HepG2 (cell line): Measurements from ENCODE around the gene EEF1AKMT3. TPM values are rescaled to one million over a fixed set of nuclear protein-coding genes. Genes with fewer than 3 reads are reported as not detected.
A peak's percentile ranks its signal among the peaks of the same experiment; 100 is the strongest.

Experiments used
- ATF6 ChIP-seq: sonication (generic); formaldehyde crosslinking; conservative IDR thresholded peaks from 2 replicates; pipeline ENCODE4 v1.4.0; 2020; ENCODE audit warnings: missing genetic modification reagents
- CBFB ChIP-seq: sonication (generic); formaldehyde crosslinking; IDR thresholded peaks from 2 replicates; pipeline ENCODE4 v1.4.0; 2020; ENCODE audit warnings: missing genetic modification reagents
- CREBL2 ChIP-seq: sonication (generic); formaldehyde crosslinking; IDR thresholded peaks from 2 replicates; pipeline ENCODE4 v1.8.1; 2023; ENCODE audit warnings: missing genetic modification reagents, mild to moderate bottlenecking, borderline replicate concordance
- CSRNP2 ChIP-seq: sonication (generic); formaldehyde crosslinking; conservative IDR thresholded peaks from 2 replicates; pipeline ENCODE4 v1.8.0; 2022; ENCODE audit warnings: low read depth, missing genetic modification reagents
- FOXC1 ChIP-seq: sonication (generic); formaldehyde crosslinking; IDR thresholded peaks from 2 replicates; pipeline ENCODE4 v1.8.0; 2022; ENCODE audit warnings: mild to moderate bottlenecking, missing genetic modification reagents, borderline replicate concordance
- IKZF4 ChIP-seq: sonication (generic); formaldehyde crosslinking; IDR thresholded peaks from 2 replicates; pipeline ENCODE4 v1.5.1; 2020; ENCODE audit warnings: borderline replicate concordance, mild to moderate bottlenecking, low read depth, missing genetic modification reagents; ENCODE audit errors: not compliant biosample characterization
- LRRFIP1 ChIP-seq: sonication (generic); formaldehyde crosslinking; conservative IDR thresholded peaks from 2 replicates; pipeline ENCODE4 v1.4.0; 2020; ENCODE audit warnings: missing genetic modification reagents
- MAZ ChIP-seq, 2 experiments: sonication (generic) in 1 of 2; formaldehyde crosslinking in 1 of 2; IDR thresholded peaks; 2 replicates each; pipeline versions ENCODE4 v1.5.0 to v1.6.1; 2012 to 2020; ENCODE audit warnings: low read depth in 2 of 2, mild to moderate bottlenecking in 2 of 2, borderline replicate concordance in 1 of 2, improper control_type of control experiment in 1 of 2, low read length in 1 of 2, missing genetic modification reagents in 1 of 2, moderate library complexity in 1 of 2
- MXD1 ChIP-seq: sonication (generic); formaldehyde crosslinking; IDR thresholded peaks from 2 replicates; pipeline ENCODE4 v1.4.0; 2020; ENCODE audit warnings: mild to moderate bottlenecking, missing genetic modification reagents
- RBFOX2 ChIP-seq: fragments of 200-400 bp; formaldehyde crosslinking; IDR thresholded peaks from 2 replicates; pipeline ENCODE4 v1.6.1; 2017; ENCODE audit warnings: low read depth, mild to moderate bottlenecking, low read length
- REPIN1 ChIP-seq: sonication (generic); formaldehyde crosslinking; IDR thresholded peaks from 2 replicates; pipeline ENCODE4 v1.8.0; 2022; ENCODE audit warnings: missing genetic modification reagents, low read depth, mild to moderate bottlenecking, borderline replicate concordance
- SMYD3 ChIP-seq: sonication (generic); formaldehyde crosslinking; IDR thresholded peaks from 2 replicates; pipeline ENCODE4 v1.8.1; 2023; ENCODE audit warnings: mild to moderate bottlenecking, missing genetic modification reagents
- THAP11 ChIP-seq: IDR thresholded peaks from 2 replicates; pipeline ENCODE4 v1.6.1; 2016; ENCODE audit warnings: missing biosample characterization, missing genetic modification reagents
- U2AF2 ChIP-seq: fragments of 200-400 bp; formaldehyde crosslinking; IDR thresholded peaks from 2 replicates; pipeline ENCODE4 v1.6.1; 2017; ENCODE audit warnings: low read depth, mild to moderate bottlenecking, low read length
- XBP1 ChIP-seq: sonication (generic); formaldehyde crosslinking; IDR thresholded peaks from 2 replicates; pipeline ENCODE4 v1.5.0; 2020; ENCODE audit warnings: missing genetic modification reagents
- ZBTB42 ChIP-seq: sonication (generic); formaldehyde crosslinking; IDR thresholded peaks from 2 replicates; pipeline ENCODE4 v1.5.0; 2020; ENCODE audit warnings: mild to moderate bottlenecking, missing genetic modification reagents
- ZFAT ChIP-seq: sonication (generic); formaldehyde crosslinking; conservative IDR thresholded peaks from 2 replicates; pipeline ENCODE4 v1.8.1; 2023; ENCODE audit warnings: missing genetic modification reagents, inconsistent platforms
- ZNF264 ChIP-seq: sonication (generic); formaldehyde crosslinking; IDR thresholded peaks from 2 replicates; pipeline ENCODE4 v1.4.0; 2020; ENCODE audit warnings: missing genetic modification reagents
- ZNF329 ChIP-seq: sonication (generic); formaldehyde crosslinking; IDR thresholded peaks from 2 replicates; pipeline ENCODE4 v1.9.0; 2021; ENCODE audit warnings: low read depth, mild to moderate bottlenecking, missing genetic modification reagents
- ZNF431 ChIP-seq: sonication (generic); formaldehyde crosslinking; IDR thresholded peaks from 2 replicates; pipeline ENCODE4 v1.9.0; 2022; ENCODE audit warnings: missing genetic modification reagents, low read depth, mild to moderate bottlenecking, borderline replicate concordance
- ZNF777 ChIP-seq: sonication (generic); formaldehyde crosslinking; IDR thresholded peaks from 2 replicates; pipeline ENCODE4 v1.4.0; 2020; ENCODE audit warnings: missing genetic modification reagents
- ZNF780A ChIP-seq: sonication (generic); formaldehyde crosslinking; IDR thresholded peaks from 2 replicates; pipeline ENCODE4 v1.8.0; 2022; ENCODE audit warnings: mild to moderate bottlenecking, missing genetic modification reagents, moderate library complexity
- ZSCAN9 ChIP-seq: IDR thresholded peaks from 2 replicates; pipeline ENCODE4 v1.6.1; 2016; ENCODE audit warnings: borderline replicate concordance
- polyA plus RNA-seq, 8 experiments: library from polyadenylated mRNA; depleted of rRNA in 3 of 8; stranded (reverse) in 7 of 8; unstranded in 1 of 8; fragments of >200 nt; fragmentation: Illumina TruSeq in 4 of 8; extraction: Trizol in 4 of 8; gene quantifications; 2 replicates each; pipeline versions ENCODE4 v1.2.1 to v1.2.3, GENCODE V29; 2011 to 2016; ENCODE audit warnings: low read depth in 4 of 8, missing spikeins in 1 of 8, mixed read lengths in 1 of 8; ENCODE audit not compliant: insufficient read depth in 1 of 8
- total RNA-seq, 5 experiments: library from RNA; depleted of rRNA; stranded (reverse); fragments of >200 nt; fragmentation: Illumina TruSeq; extraction: Trizol; gene quantifications; 2 replicates each; pipeline ENCODE4 v1.2.3, GENCODE V29; 2016; ENCODE audit warnings: low read depth in 1 of 5

The EEF1AKMT3 gene
- total and polyA plus RNA-seq, 2 of the 13 experiments (the other 11 are each of a cell fraction or from before 2014, with no cell fraction given) = 4.7 to 11.4 TPM

- TF ChIP-seq CSRNP2 (CRISPR knock-in tag) (no peak), ZNF777 (CRISPR knock-in tag) (no peak), RBFOX2 (no peak), ZNF431 (no peak), ZNF780A (CRISPR knock-in tag) (no peak), THAP11 (CRISPR knock-in tag) (no peak), XBP1 (CRISPR knock-in tag) (no peak), IKZF4 (no peak), ZFAT (CRISPR knock-in tag) (no peak), SMYD3 (CRISPR knock-in tag) (no peak), LRRFIP1 (CRISPR knock-in tag) (no peak), ZNF264 (CRISPR knock-in tag) (no peak), MXD1 (CRISPR knock-in tag) (no peak), U2AF2 (no peak), REPIN1 (CRISPR knock-in tag) (0 out of 2 replicates have a peak, but pooled peaks have one; percentile 38), MAZ (IDR thresholded peaks at IDR 0.05; ENCODE audit: borderline replicate concordance, low read depth, low read length) (no peak), MAZ (CRISPR knock-in tag; IDR thresholded peaks at IDR 0.05; ENCODE audit: low read depth) (peak; percentile 64; the same call in 1 of the 2 replicates), ZNF329 (CRISPR knock-in tag) (no peak), FOXC1 (CRISPR knock-in tag) (no peak), ATF6 (no peak), CBFB (no peak), ZSCAN9 (CRISPR knock-in tag) (no peak), CREBL2 (CRISPR knock-in tag) (no peak), ZBTB42 (CRISPR knock-in tag) (no peak)
Observed at GRCh38 chr12:57754411-57755193, 17.8 kb upstream of the EEF1AKMT3 start, which contains the start of gene MARCHF9 (continued).
